Activated naive CD4-positive, alpha-beta T cell treated with anti-CD3 and anti-CD28 coated beads, Interleukin-2, amount 50 U/mL, for 72 hours (primary cell): ENCODE measurements around the gene CENPVL3. TPM values are rescaled to one million over a fixed set of nuclear protein-coding genes. Genes with fewer than 3 reads are reported as not detected.
"Not testable (repeated sequence)": the region's sequence is repeated elsewhere in the genome, so short reads cannot be mapped to it uniquely, and the experiment has no call there.

Source experiments
- ATAC-seq, 2 donors: fragments of 150-1000 bp; cut with Tn5 transposase; 2 replicates each; pipeline ENCODE4 v1.10.0; 2021; ENCODE audit warnings: mild to moderate bottlenecking in 2 of 2, moderate library complexity in 2 of 2
- DNase-seq, 2 donors: peaks; one replicate each; pipeline ENCODE4 v3.0.0; 2021 to 2022; ENCODE audit warnings: low spot score in 2 of 2
- H3K27ac Mint-ChIP-seq, 2 donors: one replicate each; pipeline ENCODE4 v1.8.0; 2022; ENCODE audit warnings: mild to moderate bottlenecking in 2 of 2, mixed read lengths in 2 of 2
- H3K36me3 Mint-ChIP-seq, 2 donors: one replicate each; pipeline ENCODE4 v1.8.0; 2022; ENCODE audit warnings: mixed read lengths in 2 of 2
- H3K9me3 Mint-ChIP-seq, 2 donors: one replicate each; pipeline ENCODE4 v1.8.0; 2022; ENCODE audit warnings: mixed read lengths in 2 of 2
- total RNA-seq, 2 donors: library from RNA; stranded (reverse); gene quantifications; one replicate each; pipeline ENCODE4 v1.2.3, GENCODE V29; 2022

Gene CENPVL3
- not detected for total RNA-seq

DNA sequence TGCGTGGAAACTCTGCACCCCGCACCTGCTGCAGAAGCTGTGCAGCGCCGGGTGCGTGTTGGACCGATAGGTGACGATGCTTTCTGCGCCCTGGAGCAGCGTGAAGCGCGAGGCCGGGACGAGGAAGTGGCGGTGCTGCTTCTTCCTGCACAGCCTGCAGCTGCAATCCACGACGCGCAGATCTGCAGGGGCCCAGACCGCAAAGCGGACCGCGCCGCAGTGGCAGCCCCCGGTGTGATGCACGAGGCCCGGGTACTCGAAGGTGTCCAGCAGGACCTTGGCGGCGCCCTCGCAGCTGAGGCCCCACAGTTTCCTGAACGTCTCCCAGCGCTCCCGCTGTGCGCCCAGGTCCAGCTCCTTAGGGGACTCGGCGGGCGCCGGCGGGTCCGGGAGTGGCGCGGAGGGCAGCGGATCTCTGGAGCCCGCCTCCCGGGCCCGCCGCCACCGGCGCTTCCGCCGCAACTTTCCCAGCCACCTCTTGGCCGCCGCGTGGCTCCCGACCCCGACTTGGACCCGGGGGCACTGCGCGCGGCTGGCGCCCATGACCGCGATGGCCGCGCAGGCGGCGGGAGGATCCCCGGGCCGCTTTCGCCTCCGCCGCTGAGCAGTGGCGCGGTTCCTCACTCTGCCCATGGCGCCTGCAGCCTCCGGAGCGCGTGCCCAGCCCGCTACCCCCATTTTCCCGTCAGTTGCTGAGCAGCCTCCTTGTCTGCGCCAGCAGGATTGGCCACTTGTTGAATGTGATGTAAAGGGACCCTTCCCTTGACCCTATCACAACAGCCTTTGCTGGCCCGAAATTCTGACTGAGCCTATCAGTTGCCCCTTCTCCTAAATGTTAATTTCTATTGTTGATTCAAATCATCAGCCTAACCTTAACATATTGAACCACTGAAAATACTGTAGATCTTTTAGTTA is at the start of gene CENPVL3:
Gene CENPVL3 (minus strand): TSS at position 672 of the 915 bp plus-strand sequence. CDS start 39 bp downstream, at position 633.
- peak in 1 of 2 donors; percentile 43 for ATAC-seq
- H3K36me3 Mint-ChIP-seq, DNase-seq, H3K27ac Mint-ChIP-seq, H3K9me3 Mint-ChIP-seq: not testable (repeated sequence)

DNA sequence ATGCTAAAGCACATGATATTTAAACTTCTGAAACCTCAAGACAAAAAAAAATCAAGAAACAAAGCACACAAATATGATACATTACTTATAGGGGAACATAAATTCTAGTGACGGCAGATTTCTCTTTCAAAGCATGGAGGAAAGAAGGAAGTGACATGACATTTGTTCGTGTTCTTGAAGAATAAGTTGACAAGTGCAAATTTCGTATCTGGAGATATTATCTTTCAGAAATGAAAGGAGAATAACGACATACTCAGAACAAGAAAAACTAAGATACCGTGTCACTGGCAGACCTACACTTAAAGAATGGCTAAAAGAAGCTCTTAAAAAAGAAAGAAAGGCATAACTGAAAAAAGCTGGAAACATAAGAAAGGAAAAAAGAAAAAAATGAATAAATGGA is 47.3 kb upstream of the CENPVL3 start:
- no peaks in the 10 kb centered on the region for H3K9me3 Mint-ChIP-seq
- H3K27ac Mint-ChIP-seq = peak overlapping the region in 1 of 2 donors; percentile 39

DNA sequence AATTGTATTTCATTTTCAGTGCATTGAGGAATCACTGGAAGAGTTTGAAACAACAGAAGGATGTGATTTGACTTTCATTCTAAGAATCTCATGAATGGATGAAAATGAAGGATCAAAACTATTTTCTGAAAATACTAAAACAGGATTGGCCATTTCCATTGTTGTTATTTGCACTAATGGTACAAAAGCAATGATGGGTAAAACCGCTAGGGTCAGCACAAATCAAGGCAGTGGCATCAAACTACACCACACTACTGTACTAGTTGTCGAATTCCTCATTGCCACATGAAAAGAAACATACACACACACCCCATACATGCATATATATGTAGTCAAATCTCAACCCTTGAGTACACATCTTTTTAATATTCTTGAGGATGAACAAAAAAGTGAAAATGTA is 24.7 kb upstream of the CENPVL3 start:
- DNase-seq = no peak
- Mint-ChIP-seq H3K9me3 (no peaks in the 10 kb centered on the region), H3K36me3 (no peaks in the 10 kb centered on the region), H3K27ac (no peak overlapping the region)
- no peak for ATAC-seq

More for the DNA sequence above, 47.3 kb upstream of the CENPVL3 start:
- DNase-seq (no peak), ATAC-seq (no peak)
- H3K36me3 Mint-ChIP-seq = no peaks in the 10 kb centered on the region

GRCh38 chrX:51641421-51642021 is 22.8 kb upstream of the CENPVL3 start:
- Mint-ChIP-seq H3K9me3 (no peaks in the 10 kb centered on the region), H3K27ac (no peak overlapping the region), H3K36me3 (no peaks in the 10 kb centered on the region)
- no peak for ATAC-seq
- DNase-seq = peak in 1 of 2 donors; percentile 5

DNA sequence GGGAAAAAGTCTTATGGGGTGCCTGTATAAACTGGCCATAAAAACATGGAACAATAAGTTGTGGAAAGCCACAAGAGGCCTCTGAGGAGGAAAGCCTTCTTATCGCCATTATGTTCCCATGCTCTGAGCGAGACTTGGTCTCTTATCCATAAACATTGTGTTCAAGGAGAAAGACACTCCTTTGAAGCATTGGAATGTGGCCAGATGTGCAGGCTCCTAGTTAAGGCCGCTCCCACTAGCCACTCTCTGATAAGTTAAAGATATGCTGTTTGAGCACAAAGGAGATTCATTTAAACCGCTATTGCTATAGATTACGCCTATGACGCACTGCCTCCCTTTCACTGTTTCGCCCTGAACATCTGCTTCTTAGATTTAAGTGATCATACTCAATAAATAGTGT is 17.8 kb upstream of the CENPVL3 start:
- not testable (repeated sequence) for H3K27ac Mint-ChIP-seq, H3K9me3 Mint-ChIP-seq, ATAC-seq, DNase-seq, H3K36me3 Mint-ChIP-seq

DNA sequence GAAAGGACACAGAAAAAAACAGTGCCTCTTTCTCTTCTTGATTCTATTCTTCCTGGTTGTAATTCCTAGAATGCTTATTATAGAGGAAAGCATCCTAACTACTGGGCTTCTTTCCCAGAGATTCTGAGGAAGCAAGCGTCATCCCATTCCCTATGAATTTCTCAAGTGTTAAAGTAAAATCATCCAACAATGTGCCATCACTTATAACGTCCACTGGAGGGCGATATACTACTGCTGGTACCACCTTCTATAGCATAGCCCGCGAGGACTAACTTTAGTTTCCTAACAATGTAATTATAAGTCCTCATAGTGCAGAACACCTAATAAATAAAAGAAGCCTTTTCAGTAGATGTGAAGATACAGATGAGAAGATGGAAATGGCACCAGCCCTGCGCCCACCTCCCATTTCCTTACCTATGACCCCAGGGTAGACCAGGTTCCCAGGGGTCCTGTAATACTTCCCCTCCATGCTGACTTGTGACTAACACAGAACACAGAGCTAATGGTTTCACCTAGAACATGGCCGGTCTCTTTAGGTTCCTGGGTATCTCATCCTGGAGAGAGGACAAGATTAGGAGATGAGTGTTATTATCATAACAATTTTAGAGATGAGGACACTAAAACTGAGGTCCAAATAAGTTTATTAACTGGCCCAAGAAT is 4.2 kb downstream of the CENPVL3 start:
- no peaks in the 10 kb centered on the region for H3K9me3 Mint-ChIP-seq
- peak in 1 of 2 donors; percentile 56 for ATAC-seq
- no peak for DNase-seq
- H3K27ac Mint-ChIP-seq = no peak overlapping the region
- H3K36me3 Mint-ChIP-seq = peaks cover 0 to 6% of the 10 kb centered on the region in 2 donors

GRCh38 chrX:51608766-51609165 is 9.9 kb downstream of the CENPVL3 start:
- DNase-seq = no peak
- no peaks in the 10 kb centered on the region for H3K36me3 Mint-ChIP-seq
- peak in 1 of 2 donors; percentile 41 for ATAC-seq
- H3K27ac Mint-ChIP-seq = peak overlapping the region in 1 of 2 donors; percentile 36
- H3K9me3 Mint-ChIP-seq = no peaks in the 10 kb centered on the region

DNA sequence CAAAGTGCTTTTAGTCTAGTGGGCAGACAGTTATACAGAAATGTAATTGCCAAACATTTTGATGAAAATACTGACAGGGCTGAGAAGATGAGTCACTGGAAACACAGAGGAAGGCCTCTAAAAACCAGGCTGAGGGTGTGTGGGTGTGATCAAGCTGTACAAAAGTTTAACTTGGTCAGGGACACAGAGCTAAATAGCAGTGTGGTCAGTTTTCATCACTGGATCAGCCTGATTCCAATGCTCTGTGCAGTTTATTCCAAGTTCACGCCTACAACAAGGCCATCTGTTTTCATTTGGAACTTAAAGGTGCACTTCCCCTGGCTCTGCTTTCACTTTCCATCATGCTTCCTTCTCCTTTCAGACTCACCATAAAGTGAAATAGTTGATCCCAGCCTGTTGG is 10.6 kb downstream of the CENPVL3 start:
- peak overlapping the region in 1 of 2 donors; percentile 36 for H3K27ac Mint-ChIP-seq
- no peaks in the 10 kb centered on the region for H3K9me3 Mint-ChIP-seq
- DNase-seq (peak in 1 of 2 donors; percentile 2), ATAC-seq (peak; percentile 36 to 52)
- H3K36me3 Mint-ChIP-seq = no peaks in the 10 kb centered on the region

- H3K9me3 Mint-ChIP-seq = no peaks in the 10 kb centered on the region
- no peak for DNase-seq
- no peak overlapping the region for H3K27ac Mint-ChIP-seq
- no peak for ATAC-seq
- no peaks in the 10 kb centered on the region for H3K36me3 Mint-ChIP-seq
Observed at GRCh38 chrX:51606446-51606845, 12.3 kb downstream of the CENPVL3 start.

DNA sequence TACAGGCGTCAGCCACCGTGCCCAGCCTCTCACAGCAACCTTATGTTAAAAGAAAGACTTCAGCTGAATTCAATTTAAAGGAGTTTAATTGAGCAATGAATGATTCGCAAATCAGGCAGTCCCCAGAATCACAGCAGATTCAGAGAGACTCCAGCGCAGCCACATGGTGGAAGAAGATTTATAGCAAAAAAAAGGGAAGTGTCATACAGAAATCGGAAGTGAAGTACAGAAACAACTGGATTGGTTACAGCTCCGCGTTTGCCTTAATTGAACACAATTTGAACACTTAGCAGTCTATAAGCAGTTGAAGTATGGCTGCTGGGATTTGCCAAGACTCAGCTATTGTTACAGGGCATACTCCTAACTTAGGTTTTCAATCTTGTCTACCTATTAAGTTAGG is 19.8 kb downstream of the CENPVL3 start:
- Mint-ChIP-seq H3K9me3 (no peaks in the 10 kb centered on the region), H3K36me3 (no peaks in the 10 kb centered on the region), H3K27ac (no peak overlapping the region)
- ATAC-seq (no peak), DNase-seq (no peak)

DNA sequence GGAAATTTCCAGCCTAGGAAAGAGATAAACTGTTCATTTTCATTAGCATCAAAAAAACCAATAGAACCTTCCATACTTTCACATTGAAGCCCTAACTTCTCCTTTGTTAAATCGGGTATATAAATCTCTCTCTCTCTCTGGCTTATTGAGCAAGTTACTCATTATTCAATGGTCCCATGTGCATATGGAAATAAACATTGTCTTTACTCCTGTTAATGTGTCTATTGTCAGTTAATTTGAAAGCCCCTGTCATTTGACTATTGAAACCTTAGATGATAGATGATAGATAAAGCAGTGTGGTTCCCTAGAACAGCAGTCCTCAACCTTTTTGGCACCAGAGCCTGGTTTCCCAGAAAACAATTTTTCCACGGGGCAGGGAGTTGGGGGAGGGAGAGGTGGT is 46.8 kb downstream of the CENPVL3 start:
- Mint-ChIP-seq H3K9me3 (no peaks in the 10 kb centered on the region), H3K36me3 (no peaks in the 10 kb centered on the region), H3K27ac (no peak overlapping the region)
- ATAC-seq (no peak), DNase-seq (no peak)

DNA sequence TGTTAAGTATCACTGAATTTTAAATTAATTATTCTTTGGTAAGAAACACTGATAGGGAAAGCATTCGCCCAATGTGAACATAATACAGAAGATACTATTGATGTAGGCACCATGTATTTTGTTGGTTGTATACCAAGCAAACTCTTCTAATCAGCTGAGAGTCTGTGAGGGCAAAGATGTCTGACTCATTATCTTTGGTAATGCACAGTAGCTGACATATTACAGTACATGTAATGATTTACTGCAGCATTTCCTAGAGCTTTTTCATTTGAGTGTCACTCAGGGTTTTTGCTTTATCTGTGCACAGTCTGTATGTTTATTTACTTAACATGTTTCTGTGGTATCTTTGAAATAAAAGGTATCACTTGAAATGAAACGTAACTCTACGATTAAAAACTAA is 49.2 kb downstream of the CENPVL3 start:
- H3K36me3 Mint-ChIP-seq = no peaks in the 10 kb centered on the region
- ATAC-seq (no peak), DNase-seq (no peak)
- H3K27ac Mint-ChIP-seq = no peak overlapping the region
- no peaks in the 10 kb centered on the region for H3K9me3 Mint-ChIP-seq

DNA sequence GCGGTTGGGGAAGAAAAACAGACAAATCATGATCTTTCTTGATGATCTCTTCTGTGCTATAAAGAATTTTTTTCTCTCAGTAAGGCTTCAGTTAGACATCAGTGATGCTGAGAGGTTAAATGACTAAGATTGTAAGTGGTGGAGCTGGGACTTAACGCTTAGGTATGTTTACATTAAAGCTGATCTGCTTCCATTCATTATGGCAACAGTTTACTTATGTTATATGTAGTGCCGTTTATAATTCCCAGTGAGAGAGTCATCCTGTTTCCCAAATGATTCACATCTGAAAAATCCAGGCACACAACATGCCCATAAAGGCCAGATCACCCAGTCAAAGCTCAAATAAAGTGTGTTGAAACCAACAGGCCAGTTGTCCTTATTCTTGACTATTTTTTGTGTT is 50.1 kb downstream of the CENPVL3 start:
- no peak overlapping the region for H3K27ac Mint-ChIP-seq
- H3K9me3 Mint-ChIP-seq = no peaks in the 10 kb centered on the region
- ATAC-seq (no peak), DNase-seq (no peak)
- H3K36me3 Mint-ChIP-seq = no peaks in the 10 kb centered on the region

Other genes with a start within 250 kb of the CENPVL3 start
- 1 to 10 TPM in 1 of 2 donors, under 1 TPM in 1; 0.75 to 1.3 TPM for gene NUDT11, start 122.3 kb downstream of the CENPVL3 start, total RNA-seq
- gene CENPVL2, start 63.9 kb upstream of the CENPVL3 start, total RNA-seq = not detected
- not detected for gene CENPVL1, start 91.6 kb upstream of the CENPVL3 start, total RNA-seq
- gene GSPT2, start 124.5 kb upstream of the CENPVL3 start, total RNA-seq = 1 to 10 TPM; 7.4 to 9.6 TPM